Panc1 (cell line): ENCODE measurements around the gene NUDT6.

Source experiments
- CTCF ChIP-seq: fragments of 450-650 bp; IDR thresholded peaks from 2 replicates; pipeline ENCODE4 v1.5.1; 2017; ENCODE audit warnings: mild to moderate bottlenecking
- POLR2AphosphoS5 ChIP-seq: IDR thresholded peaks from 2 replicates; pipeline ENCODE4 v1.6.1; 2012; ENCODE audit warnings: mild to moderate bottlenecking, low read depth, low read length, moderate library complexity
- SIN3A ChIP-seq: IDR thresholded peaks from 2 replicates; pipeline ENCODE4 v1.6.1; 2012; ENCODE audit warnings: low read depth, mild to moderate bottlenecking, low read length, moderate library complexity, borderline replicate concordance; ENCODE audit not compliant: insufficient read depth
- TCF7L2 ChIP-seq: IDR thresholded peaks from 2 replicates; pipeline ENCODE4 v1.6.1; 2011; ENCODE audit warnings: mild to moderate bottlenecking, low read depth, low read length, inconsistent platforms

- TF ChIP-seq TCF7L2 (no peak), CTCF (no peak), POLR2AphosphoS5 (no peak), SIN3A (no peak)
Observed at GRCh38 chr4:122953924-122954323, 31.5 kb upstream of the NUDT6 start.
